GM12878 (cell line): ENCODE data around the gene EPB41L1. TPM values are rescaled to one million over a fixed set of nuclear protein-coding genes. Genes with fewer than 3 reads are reported as not detected.

Source experiments
- ATAC-seq: fragments of 200-7000 bp; cut with Tn5 transposase; 3 replicates; pipeline ENCODE4 v1.9.1; 2020; ENCODE audit warnings: mild to moderate bottlenecking, moderate library complexity
- BruUV-seq: library from RNA; stranded (reverse); fragments of 400-500 nt; replicated peaks from 2 replicates; lab custom pipeline; 2021; lab: Mats Ljungman, UMichigan
- CTCF ChIA-PET: fragments of 300-600 bp; sonication (Branson Sonifier 250); formaldehyde crosslinking; extraction: SDS; loops from one replicate; lab custom pipeline; 2021; ENCODE audit warnings: inconsistent platforms; lab: Yijun Ruan, JAX
- POLR2A ChIA-PET: fragments of 350-600 bp; formaldehyde crosslinking; extraction: SDS; loops from one replicate; lab custom pipeline; 2021; ENCODE audit warnings: inconsistent platforms; lab: Charles Lee
- RAD21 ChIA-PET: fragments of 300-600 bp; sonication (Branson Sonifier 250); formaldehyde crosslinking; loops from one replicate; lab custom pipeline; 2023; ENCODE audit warnings: antibody characterized with exemption; ENCODE audit not compliant: unreplicated experiment; lab: Charles Lee
- SMC1A ChIA-PET: fragments of 300-600 bp; sonication (Branson Sonifier 250); formaldehyde crosslinking; loops from one replicate; lab custom pipeline; 2023; ENCODE audit not compliant: unreplicated experiment, uncharacterized antibody; lab: Charles Lee
- DNase-seq: peaks from one replicate; pipeline ENCODE4 v3.0.0-alpha.2; 2011; ENCODE audit warnings: low read depth, low spot score
- FAIRE-seq: peaks from 3 replicates; lab custom pipeline; 2011; peaks lifted over from hg19 to GRCh38; lab: Jason Lieb, UNC
- H2AFZ ChIP-seq: 2 replicates; pipeline ENCODE4 v1.6.0; 2011; ENCODE audit warnings: low read depth, low read length, control low read depth; ENCODE audit not compliant: control insufficient read depth
- H3K27ac ChIP-seq: 2 replicates; pipeline ENCODE4 v1.5.1; 2011; ENCODE audit warnings: control low read depth; ENCODE audit not compliant: control insufficient read depth, insufficient read depth
- H3K27me3 ChIP-seq, 2 experiments: replicated peaks in 1 of 2; 2 replicates each; pipeline versions ENCODE4 v1.6.0 to v1.6.1; 2011; ENCODE audit warnings: low read length in 1 of 2; ENCODE audit not compliant: control insufficient read depth in 2 of 2, insufficient read depth in 2 of 2
- H3K36me3 ChIP-seq, 2 experiments: 2 replicates each; pipeline ENCODE4 v1.5.1; 2011; ENCODE audit warnings: low read length in 1 of 2; ENCODE audit not compliant: control insufficient read depth in 2 of 2, insufficient read depth in 2 of 2
- H3K4me1 ChIP-seq: 2 replicates; pipeline ENCODE4 v1.6.1; 2011; ENCODE audit warnings: mild to moderate bottlenecking, low read length, moderate library complexity, mixed read lengths; ENCODE audit not compliant: control insufficient read depth, insufficient read depth
- H3K4me2 ChIP-seq: 2 replicates; pipeline ENCODE4 v1.6.0; 2011; ENCODE audit warnings: control low read depth; ENCODE audit not compliant: control insufficient read depth, insufficient read depth
- H3K4me3 ChIP-seq: fragments of 200-600 bp; sonication (generic); 2 replicates; pipeline ENCODE4 v1.5.1; 2016
- H3K79me2 ChIP-seq: 2 replicates; pipeline ENCODE4 v1.6.0; 2011; ENCODE audit warnings: low read length; ENCODE audit not compliant: control insufficient read depth, insufficient read depth
- H3K9ac ChIP-seq: 2 replicates; pipeline ENCODE4 v1.8.0; 2011; ENCODE audit warnings: low read length, control low read depth, mixed read lengths; ENCODE audit not compliant: control insufficient read depth, insufficient read depth
- H3K9me3 ChIP-seq: replicated peaks from 3 replicates; pipeline ENCODE4 v1.5.1; 2011; ENCODE audit warnings: mild to moderate bottlenecking, low read length; ENCODE audit not compliant: control insufficient read depth, insufficient read depth
- H4K20me1 ChIP-seq: 2 replicates; pipeline ENCODE4 v1.6.0; 2011; ENCODE audit not compliant: control insufficient read depth, insufficient read depth
- BCL3 ChIP-seq: IDR thresholded peaks from 2 replicates; pipeline ENCODE4 v1.6.1; 2011; ENCODE audit warnings: borderline replicate concordance, low read depth, mild to moderate bottlenecking, moderate library complexity, low read length; ENCODE audit not compliant: insufficient read depth, poor library complexity, severe bottlenecking
- ETV6 ChIP-seq, 2 experiments: fragments of 450-650 bp in 1 of 2; IDR thresholded peaks in 1 of 2; conservative IDR thresholded peaks in 1 of 2; 2 replicates each; pipeline ENCODE4 v1.6.1; 2014; ENCODE audit warnings: antibody characterized with exemption in 1 of 2, borderline replicate concordance in 1 of 2, low read depth in 1 of 2, mild to moderate bottlenecking in 1 of 2, moderate library complexity in 1 of 2
- HCFC1 ChIP-seq: fragments of 150-350 bp; IDR thresholded peaks from 2 replicates; pipeline ENCODE4 v1.6.1; 2014; ENCODE audit warnings: low read length
- RCOR1 ChIP-seq: conservative IDR thresholded peaks from 2 replicates; pipeline ENCODE4 v1.6.1; 2012; ENCODE audit warnings: low read depth, low read length, improper control_type of control experiment
- REST ChIP-seq: IDR thresholded peaks from 2 replicates; pipeline ENCODE4 v1.6.1; 2012; ENCODE audit warnings: mild to moderate bottlenecking, low read depth, low read length
- SMC3 ChIP-seq: IDR thresholded peaks from 2 replicates; pipeline ENCODE4 v1.6.1; 2011; ENCODE audit warnings: low read length, improper control_type of control experiment, borderline replicate concordance
- SREBF2 ChIP-seq: IDR thresholded peaks from 2 replicates; pipeline ENCODE4 v1.6.1; 2012; ENCODE audit warnings: mild to moderate bottlenecking, low read length
- SUPT20H ChIP-seq: IDR thresholded peaks from 2 replicates; pipeline ENCODE4 v1.6.1; 2011; ENCODE audit warnings: low read depth, mild to moderate bottlenecking, low read length, moderate library complexity, borderline replicate concordance; ENCODE audit not compliant: control insufficient read depth
- TCF12 ChIP-seq: IDR thresholded peaks from 2 replicates; pipeline ENCODE4 v1.6.1; 2011; ENCODE audit warnings: low read depth, mild to moderate bottlenecking, low read length
- TCF3 ChIP-seq: IDR thresholded peaks from 2 replicates; pipeline ENCODE4 v1.6.1; 2012; ENCODE audit warnings: low read depth, mild to moderate bottlenecking, low read length, borderline replicate concordance; ENCODE audit not compliant: insufficient read depth
- WGBS: methylation state at CpG from one replicate; pipeline ENCODE4 v1.1.6; 2016; ENCODE audit warnings: low lambda C conversion rate; ENCODE audit not compliant: insufficient replicate concordance, insufficient coverage; ENCODE audit errors: missing lambda C conversion rate; 5-methylcytosine and 5-hydroxymethylcytosine counted together
- in situ Hi-C: fragments of 300-500 bp; cut with MboI; formaldehyde crosslinking; loops from 9 replicates; pipeline ENCODE4 v1.14.3; 2018; ENCODE audit warnings: mixed read lengths
- intact Hi-C: fragments of 100-400 bp; cut with micrococcal nuclease; formaldehyde crosslinking; loops from one replicate; pipeline ENCODE4 v1.14.2; 2022; ENCODE audit not compliant: unreplicated experiment
- polyA plus RNA-seq, 11 experiments: library from polyadenylated mRNA; depleted of rRNA in 4 of 11; unstranded in 6 of 11; stranded (reverse) in 5 of 11; fragments of >200 nt; fragmentation: Nextera tagmentation in 4 of 11; fragmentation: Illumina TruSeq in 1 of 11; extraction: Ambion mirVana in 4 of 11; extraction: Trizol in 1 of 11; gene quantifications; 1 replicate in 1 of 11; 2 replicates in 10 of 11; pipeline versions ENCODE4 v1.2.1 to v1.2.3, GENCODE V29; 2011 to 2016; ENCODE audit warnings: inconsistent platforms in 2 of 11, missing spikeins in 2 of 11, low read depth in 1 of 11
- total RNA-seq, 4 experiments: library from RNA; depleted of rRNA in 3 of 4; stranded (reverse); fragments of >200 nt in 3 of 4; fragmentation: Illumina TruSeq in 1 of 4; extraction: Trizol in 1 of 4; gene quantifications; 2 replicates each; pipeline versions ENCODE4 v1.2.1 to v1.2.3, GENCODE V29; 2013 to 2021

The EPB41L1 gene
- total and polyA plus RNA-seq, 10 of the 15 experiments (the other 5 are each of a cell fraction or from before 2014, with no cell fraction given) = 0.08 to 3.2 (median 0.31) TPM

DNA sequence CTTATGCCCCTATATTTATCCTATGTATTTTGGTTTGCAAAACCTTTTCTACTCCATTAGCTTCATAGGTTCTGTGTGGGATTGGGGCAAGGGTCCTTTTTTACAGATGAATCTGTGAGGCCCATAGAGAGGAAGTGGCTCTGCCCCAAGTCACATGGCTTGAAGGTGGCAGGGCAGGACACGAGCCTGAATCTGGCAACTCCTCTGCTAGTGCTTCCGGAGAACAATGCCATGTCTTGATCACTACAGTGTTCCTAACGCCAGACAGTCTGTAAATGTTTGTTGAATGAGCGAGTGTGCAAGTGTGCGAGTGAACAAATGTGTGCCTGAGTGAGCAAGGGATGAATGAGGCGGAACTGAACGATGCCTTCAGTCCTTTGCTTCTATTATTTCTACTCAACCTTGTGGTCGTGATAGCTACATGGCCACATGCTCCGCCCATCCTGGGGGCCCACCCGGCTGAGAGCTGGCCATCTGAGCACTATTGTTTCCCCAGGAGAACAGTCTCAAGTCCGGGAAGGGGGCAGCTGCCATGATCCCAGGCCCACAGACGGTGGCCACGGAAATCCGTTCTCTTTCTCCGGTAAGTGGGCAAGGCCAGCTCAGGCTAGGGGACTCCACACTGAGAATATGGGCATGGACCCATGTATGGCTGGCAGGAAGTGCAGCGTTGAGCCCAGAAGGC lies 64.0 kb downstream of the EPB41L1 start:
- WGBS = 34% methylated on average over 16 of the region's 16 CpGs
- no peaks in the 10 kb centered on the region for H4K20me1 ChIP-seq
- no peak for FAIRE-seq
- POLR2A ChIA-PET = no interaction called here
- no peak overlapping the region for H2AFZ ChIP-seq
- CTCF ChIA-PET = interaction anchor here (0.7 to 3.5 kb wide), 5 partner anchors 10 to 228 kb away, joined by 3 to 17 read pairs (median 4); no protein-coding TSS in a partner anchor
- no peak overlapping the region for H3K4me3 ChIP-seq
- ATAC-seq = no peak
- BruUV-seq = no TSS peak
- no peak overlapping the region for H3K9ac ChIP-seq
- H3K4me1 ChIP-seq = no peaks in the 10 kb centered on the region; the same call in 1 of the 2 replicates
- no peaks in the 10 kb centered on the region for H3K36me3 ChIP-seq
- intact Hi-C loops = no loop called here
- TF ChIP-seq BCL3 (peak; percentile 21), HCFC1 (no peak)
- SMC1A ChIA-PET = no interaction called here
- no peak for DNase-seq
- no peaks in the 10 kb centered on the region; a peak in 2 of 4 replicates for H3K27me3 ChIP-seq
- H3K79me2 ChIP-seq = no peaks in the 10 kb centered on the region
- H3K9me3 ChIP-seq = no peaks in the 10 kb centered on the region
- no peak overlapping the region for H3K4me2 ChIP-seq
- no peak overlapping the region for H3K27ac ChIP-seq
- in situ Hi-C loops = no loop called here
- RAD21 ChIA-PET = no interaction called here

GRCh38 chr20:36219671-36220220 lies 65.2 kb downstream of the EPB41L1 start:
- ATAC-seq = no peak
- no peaks in the 10 kb centered on the region; a peak in 2 of 4 replicates for H3K27me3 ChIP-seq
- POLR2A ChIA-PET = no interaction called here
- BruUV-seq = no TSS peak
- RAD21 ChIA-PET = no interaction called here
- no peak overlapping the region for H3K9ac ChIP-seq
- SMC1A ChIA-PET = no interaction called here
- no peak overlapping the region for H3K4me2 ChIP-seq
- H3K4me3 ChIP-seq = no peak overlapping the region
- no peak overlapping the region for H2AFZ ChIP-seq
- CTCF ChIA-PET = no interaction called here
- H3K9me3 ChIP-seq = no peaks in the 10 kb centered on the region
- H3K4me1 ChIP-seq = no peaks in the 10 kb centered on the region; the same call in 1 of the 2 replicates
- 65% methylated on average over 17 of the region's 17 CpGs for WGBS
- DNase-seq = no peak
- H4K20me1 ChIP-seq = no peaks in the 10 kb centered on the region
- intact Hi-C loops = no loop called here
- H3K27ac ChIP-seq = no peak overlapping the region
- no peaks in the 10 kb centered on the region for H3K36me3 ChIP-seq
- no peaks in the 10 kb centered on the region for H3K79me2 ChIP-seq
- in situ Hi-C loops = no loop called here
- FAIRE-seq = no peak
- TF ChIP-seq RCOR1 (no peak), SUPT20H (no peak), TCF3 (no peak), ETV6 (conservative IDR thresholded peaks at IDR 0.05 in 1 of 2, IDR thresholded peaks at IDR 0.05 in 1 of 2; ENCODE audit: borderline replicate concordance in 1 of 2, low read depth in 1 of 2) (no peak), SMC3 (no peak), SREBF2 (no peak), TCF12 (no peak), REST (no peak)
